GM21360 (cell line): ENCODE data around the gene PTH2R.
"Not testable (repeated sequence)": the region's sequence is repeated elsewhere in the genome, so short reads cannot be mapped to it uniquely, and the experiment has no call there.

Source experiments
- ATAC-seq: cut with Tn5 transposase; IDR thresholded peaks from one replicate; pipeline ENCODE4 v1.9.1; 2021; ENCODE audit warnings: mild to moderate bottlenecking, moderate library complexity; ENCODE audit not compliant: unreplicated experiment

PTH2R gene

DNA sequence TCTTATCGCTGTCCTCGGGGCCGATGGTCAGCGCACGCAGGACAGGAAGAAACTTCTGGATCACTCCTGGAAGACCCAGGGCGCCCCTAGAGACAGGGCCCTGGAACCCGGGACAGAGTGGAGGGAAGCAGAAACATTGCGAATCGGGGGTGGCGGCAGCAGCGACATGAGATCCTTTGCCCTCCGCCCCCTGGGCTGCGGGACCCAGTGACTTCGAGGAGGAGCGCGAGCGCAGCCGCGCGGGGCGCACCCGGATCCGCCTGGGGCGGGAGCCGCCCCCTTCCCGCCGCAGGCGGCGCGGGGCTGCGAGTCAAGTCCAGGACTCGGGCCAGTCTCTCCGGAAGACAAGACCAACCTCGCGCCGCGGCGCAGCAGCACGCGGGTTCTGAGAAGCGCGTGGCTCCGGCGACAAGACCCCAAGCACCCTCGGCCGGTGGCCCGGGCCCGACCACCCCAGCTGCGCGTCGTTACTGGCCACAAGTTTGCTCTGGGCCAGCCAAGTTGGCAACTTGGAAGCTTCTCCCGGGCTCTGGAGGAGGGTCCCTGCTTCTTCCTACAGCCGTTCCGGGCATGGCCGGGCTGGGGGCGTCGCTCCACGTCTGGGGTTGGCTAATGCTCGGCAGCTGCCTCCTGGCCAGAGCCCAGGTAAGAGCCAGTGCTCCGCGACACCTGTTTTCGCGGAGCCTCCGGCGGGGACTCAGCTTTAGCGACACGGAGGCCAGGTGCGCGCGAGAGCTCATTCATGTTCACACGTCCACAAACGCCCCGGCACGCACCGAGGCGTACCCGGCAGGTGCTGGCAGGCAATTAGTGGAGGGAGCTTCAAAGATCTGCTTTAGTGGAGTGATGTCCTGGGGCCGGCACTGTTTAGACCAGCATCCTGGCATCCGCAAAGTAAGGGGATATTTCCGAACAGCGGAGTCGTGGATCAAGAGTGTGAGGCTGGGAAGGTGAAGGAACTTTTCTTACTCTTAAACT is at the start of gene PTH2R:
Gene PTH2R (plus strand): TSS at position 319 of the 978 bp plus-strand sequence. CDS start 252 bp downstream, at position 571.
- no peak for ATAC-seq

GRCh38 chr2:208356846-208357574 is 49.6 kb upstream of the PTH2R start:
- no peak for ATAC-seq

DNA sequence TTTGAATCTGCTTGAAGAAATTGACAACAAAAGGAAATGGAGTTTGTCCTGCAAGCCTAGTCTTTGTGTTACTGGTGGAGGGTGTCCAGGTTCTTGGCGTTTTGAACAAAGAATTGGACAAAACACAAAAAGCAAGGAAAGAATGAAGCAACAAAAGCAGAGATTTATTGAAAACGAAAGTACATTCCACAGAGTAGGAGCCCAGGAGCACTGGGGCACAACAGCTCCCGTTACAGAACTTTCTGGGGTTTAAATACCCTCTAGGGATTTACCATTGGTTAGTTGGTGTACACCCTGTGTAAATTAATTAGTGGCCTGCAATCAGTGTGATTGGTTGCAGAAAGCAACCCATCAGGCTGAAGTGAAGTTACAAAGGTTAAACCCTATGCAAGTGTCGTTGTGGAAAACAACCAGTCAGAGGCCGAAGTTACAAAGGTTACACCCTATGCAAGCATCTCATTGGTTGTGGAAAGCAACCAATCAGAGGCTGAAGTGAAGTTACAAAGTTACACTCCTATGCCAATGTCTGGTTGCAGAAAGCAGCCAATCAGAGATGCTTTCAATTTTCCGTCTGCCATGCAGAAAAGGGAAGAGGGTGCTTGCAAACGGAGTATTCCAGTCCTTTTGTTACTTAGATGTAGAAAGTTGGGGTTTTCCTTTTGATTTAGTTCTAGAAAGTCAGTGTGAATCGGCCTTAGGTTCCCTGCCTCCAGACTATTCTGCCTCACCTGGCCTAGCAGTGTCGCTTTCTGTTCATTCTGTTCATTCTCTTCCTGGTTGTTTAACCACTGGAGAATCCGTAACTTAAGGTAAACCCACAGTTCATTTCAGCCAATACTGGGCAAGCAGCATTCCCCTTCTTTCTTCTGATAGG is 47.6 kb upstream of the PTH2R start:
- ATAC-seq = no peak

GRCh38 chr2:208359632-208359986 is 47.0 kb upstream of the PTH2R start:
- no peak for ATAC-seq

DNA sequence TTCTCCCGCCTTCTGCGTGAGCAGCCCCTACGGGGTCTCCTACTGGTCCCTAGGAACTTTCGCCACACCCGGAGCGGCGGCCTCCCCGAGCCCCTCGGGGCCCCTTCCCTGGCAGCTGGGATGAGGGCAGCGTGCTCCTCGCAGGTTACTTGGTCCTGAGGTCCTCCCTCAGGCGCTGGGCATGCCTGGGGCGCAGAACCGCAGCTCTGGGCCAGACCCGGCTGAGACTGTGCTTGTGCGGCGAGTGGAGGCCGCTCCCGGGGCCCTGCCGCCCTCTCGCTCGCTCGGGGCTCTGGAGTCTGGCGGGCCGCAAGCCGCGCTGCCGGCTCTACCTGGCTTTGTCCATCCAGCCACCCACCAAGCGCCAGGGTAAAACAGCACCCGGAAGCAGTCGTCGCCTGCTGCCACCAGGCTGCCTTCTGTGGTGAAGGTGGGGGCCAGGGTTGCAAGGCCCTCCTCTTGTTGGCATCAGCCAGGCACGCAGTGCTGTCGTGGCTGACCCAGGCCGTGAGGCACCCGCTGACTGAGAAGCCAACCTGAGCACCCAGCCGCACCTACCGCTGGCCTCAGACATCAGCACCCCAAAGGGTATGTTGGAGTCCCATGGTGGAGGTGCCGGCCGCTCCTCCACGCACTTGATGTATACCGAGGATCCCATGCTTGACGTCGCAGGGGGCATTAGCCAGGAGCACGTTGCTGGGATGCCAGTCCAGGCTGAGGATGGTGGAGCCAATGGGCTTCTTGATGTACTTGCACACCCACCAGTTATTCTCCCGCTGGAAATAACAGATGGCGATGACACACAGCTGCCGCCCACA is 46.1 kb upstream of the PTH2R start:
- no peak for ATAC-seq

DNA sequence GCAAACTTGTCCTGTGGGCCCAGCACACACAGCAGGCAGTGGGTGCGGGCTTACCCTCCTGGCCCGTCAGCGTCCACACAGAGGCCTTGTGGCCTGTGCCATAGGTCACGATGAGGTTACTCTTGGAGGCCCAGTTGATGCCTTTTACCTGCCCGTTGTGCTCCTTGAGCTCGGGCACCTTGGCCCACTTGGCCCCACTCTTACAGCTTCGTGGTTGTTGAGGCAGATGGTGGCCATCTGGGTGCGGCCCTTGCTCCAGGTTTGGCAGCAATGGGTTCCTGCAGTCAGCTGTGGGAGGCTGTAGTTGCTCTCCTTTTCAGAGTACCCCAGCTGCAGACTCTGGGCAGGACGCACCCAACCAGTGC is 45.5 kb upstream of the PTH2R start:
- ATAC-seq = no peak

DNA sequence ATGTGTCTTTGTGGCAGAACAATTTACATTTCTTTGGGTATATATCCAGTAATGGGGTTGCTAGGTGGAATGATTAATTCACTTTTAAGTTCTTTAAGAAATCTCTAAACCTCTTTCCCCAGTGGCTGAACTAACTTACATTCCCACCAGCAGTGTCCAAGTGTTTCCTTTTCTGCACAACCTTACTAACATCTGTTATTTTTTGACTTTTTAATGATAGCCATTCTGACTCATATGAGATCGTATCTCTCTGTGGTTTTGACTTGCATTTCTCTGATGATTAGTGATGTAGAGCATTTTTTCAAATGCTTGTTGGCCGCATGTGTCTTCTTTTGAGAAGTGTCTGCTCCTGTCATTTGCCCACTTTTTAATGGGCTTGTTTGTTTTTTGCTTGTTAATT is 43.1 kb upstream of the PTH2R start:
- ATAC-seq = peak; percentile 62

GRCh38 chr2:208366215-208367127 is 40.1 kb upstream of the PTH2R start:
- peak; percentile 70 for ATAC-seq

GRCh38 chr2:208369091-208369490 is 37.5 kb upstream of the PTH2R start:
- ATAC-seq = no peak

DNA sequence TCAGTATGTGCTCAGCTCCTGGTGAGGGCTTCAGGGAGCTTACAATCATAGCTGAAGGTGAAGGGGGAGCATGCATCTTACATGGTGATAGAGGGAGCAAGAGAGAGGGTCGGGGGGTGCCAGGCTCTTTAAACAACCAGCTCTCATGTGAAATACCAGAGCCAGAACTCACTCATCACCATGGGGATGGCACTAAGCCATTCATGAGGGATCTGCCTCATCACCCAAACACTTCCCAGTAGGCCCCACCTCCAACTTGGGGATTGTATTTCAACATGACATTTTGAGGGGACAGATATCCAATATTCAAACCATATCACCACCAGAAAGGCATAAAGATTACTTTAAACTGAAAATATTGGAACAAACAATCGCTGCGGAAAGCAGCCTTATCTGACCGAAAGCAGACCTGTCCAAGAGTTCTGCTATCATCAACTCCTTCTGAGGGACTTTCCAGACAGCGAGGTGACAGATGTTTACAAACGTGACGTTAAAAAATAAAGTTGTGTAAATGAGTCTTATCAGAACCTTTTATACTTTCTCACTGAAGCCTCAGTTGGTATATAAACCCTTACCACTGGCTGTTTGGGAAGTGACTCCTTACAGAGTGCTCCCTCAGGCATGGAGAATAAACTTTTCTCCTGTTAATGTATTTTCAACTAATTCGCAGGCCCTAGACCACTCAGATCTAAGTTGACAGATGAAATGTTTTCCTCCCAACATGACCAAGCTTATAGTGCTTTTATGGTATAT is 35.5 kb upstream of the PTH2R start:
- no peak for ATAC-seq

DNA sequence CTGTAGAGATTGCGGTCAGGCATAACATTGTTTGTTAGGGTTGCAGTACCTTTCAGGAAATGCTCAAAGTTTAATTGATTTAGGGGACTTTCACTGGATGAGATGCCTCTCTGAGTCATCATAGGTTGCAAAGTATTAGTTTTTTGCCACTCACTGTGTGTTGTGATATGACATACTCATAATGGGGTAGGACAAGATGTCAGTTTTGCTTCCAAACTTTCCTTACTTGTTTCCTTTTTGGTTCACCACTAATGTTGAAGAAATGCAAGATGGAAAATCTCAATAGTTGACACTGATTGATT is 35.0 kb upstream of the PTH2R start:
- ATAC-seq = no peak

- ATAC-seq = peak; percentile 58
Observed at GRCh38 chr2:208373460-208374089, 33.0 kb upstream of the PTH2R start.

GRCh38 chr2:208375491-208376068 is 31.0 kb upstream of the PTH2R start:
- no peak for ATAC-seq

- not testable (repeated sequence) for ATAC-seq
Observed at GRCh38 chr2:208377344-208377860, 29.2 kb upstream of the PTH2R start.

GRCh38 chr2:208379192-208379591 is 27.4 kb upstream of the PTH2R start:
- no peak for ATAC-seq

- no peak for ATAC-seq
Observed at GRCh38 chr2:208384637-208385036, 22.0 kb upstream of the PTH2R start.

- no peak for ATAC-seq
Observed at GRCh38 chr2:208386541-208386940, 20.1 kb upstream of the PTH2R start.

DNA sequence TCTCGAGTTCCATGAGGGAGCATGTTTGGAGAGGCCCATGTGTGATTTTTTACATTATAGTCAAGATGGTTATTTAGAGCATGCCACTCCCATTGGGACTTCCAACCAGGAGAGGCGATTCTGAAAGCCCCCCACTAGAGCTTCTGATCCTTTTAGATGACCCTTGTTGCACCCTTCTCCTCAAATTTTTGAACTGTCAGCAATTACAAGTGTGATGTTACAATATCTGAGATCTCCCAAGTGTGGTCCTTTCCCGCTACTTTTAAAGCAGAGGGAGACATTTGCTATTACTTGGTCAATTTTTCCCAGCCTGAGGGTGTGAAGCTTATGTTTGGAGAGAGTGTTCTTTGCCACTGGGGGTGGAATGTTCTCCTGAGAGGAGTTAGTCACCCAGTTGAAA is 16.7 kb upstream of the PTH2R start:
- ATAC-seq = no peak
